Activated T-helper 17 cell treated with anti-CD3 and anti-CD28 coated beads, Interleukin-2, amount 50 U/mL, for 72 hours (primary cell): ENCODE data around the gene WNT7A. TPM values are rescaled to one million over a fixed set of nuclear protein-coding genes. Genes with fewer than 3 reads are reported as not detected.
"Not testable (repeated sequence)": the region's sequence is repeated elsewhere in the genome, so short reads cannot be mapped to it uniquely, and the experiment has no call there.

Experiments
- ATAC-seq: fragments of 150-1000 bp; cut with Tn5 transposase; replicated peaks from 2 replicates; pipeline ENCODE4 v1.10.0; 2021; ENCODE audit warnings: mild to moderate bottlenecking, moderate library complexity
- H3K27ac Mint-ChIP-seq: one replicate; pipeline ENCODE4 v1.8.0; 2022; ENCODE audit warnings: mixed read lengths
- H3K27me3 Mint-ChIP-seq: one replicate; pipeline ENCODE4 v1.8.0; 2022; ENCODE audit warnings: mixed read lengths
- H3K36me3 Mint-ChIP-seq: one replicate; pipeline ENCODE4 v1.8.0; 2022; ENCODE audit warnings: low read depth, mild to moderate bottlenecking, mixed read lengths
- H3K4me1 Mint-ChIP-seq: one replicate; pipeline ENCODE4 v1.8.0; 2022; ENCODE audit warnings: mixed read lengths
- H3K4me3 Mint-ChIP-seq: one replicate; pipeline ENCODE4 v1.8.0; 2022; ENCODE audit warnings: mild to moderate bottlenecking, mixed read lengths
- H3K9me3 Mint-ChIP-seq: one replicate; pipeline ENCODE4 v1.8.0; 2022; ENCODE audit warnings: mixed read lengths
- total RNA-seq, 2 donors: library from RNA; stranded (reverse); gene quantifications; one replicate each; pipeline ENCODE4 v1.2.3, GENCODE V29; 2022

Gene WNT7A
- total RNA-seq, 2 donors from 2014 or later: 0.11 to 0.29 TPM

- peaks cover 38% of the 10 kb centered on the region for H3K4me1 Mint-ChIP-seq
- no peaks in the 10 kb centered on the region for H3K36me3 Mint-ChIP-seq
- H3K4me3 Mint-ChIP-seq: peak overlapping the region; percentile 79
- H3K27ac Mint-ChIP-seq: peak overlapping the region; percentile 95
- no peaks in the 10 kb centered on the region for H3K27me3 Mint-ChIP-seq
- no peaks in the 10 kb centered on the region for H3K9me3 Mint-ChIP-seq
- no peak for ATAC-seq
Observed at GRCh38 chr3:13865106-13865505, 14.8 kb downstream of the WNT7A start.

- H3K4me3 Mint-ChIP-seq: no peak overlapping the region
- no peaks in the 10 kb centered on the region for H3K27me3 Mint-ChIP-seq
- H3K27ac Mint-ChIP-seq: peak overlapping the region; percentile 95
- ATAC-seq: no peak
- peaks cover 36% of the 10 kb centered on the region for H3K4me1 Mint-ChIP-seq
- no peaks in the 10 kb centered on the region for H3K36me3 Mint-ChIP-seq
- no peaks in the 10 kb centered on the region for H3K9me3 Mint-ChIP-seq
Observed at GRCh38 chr3:13863965-13864595, 15.8 kb downstream of the WNT7A start.

DNA sequence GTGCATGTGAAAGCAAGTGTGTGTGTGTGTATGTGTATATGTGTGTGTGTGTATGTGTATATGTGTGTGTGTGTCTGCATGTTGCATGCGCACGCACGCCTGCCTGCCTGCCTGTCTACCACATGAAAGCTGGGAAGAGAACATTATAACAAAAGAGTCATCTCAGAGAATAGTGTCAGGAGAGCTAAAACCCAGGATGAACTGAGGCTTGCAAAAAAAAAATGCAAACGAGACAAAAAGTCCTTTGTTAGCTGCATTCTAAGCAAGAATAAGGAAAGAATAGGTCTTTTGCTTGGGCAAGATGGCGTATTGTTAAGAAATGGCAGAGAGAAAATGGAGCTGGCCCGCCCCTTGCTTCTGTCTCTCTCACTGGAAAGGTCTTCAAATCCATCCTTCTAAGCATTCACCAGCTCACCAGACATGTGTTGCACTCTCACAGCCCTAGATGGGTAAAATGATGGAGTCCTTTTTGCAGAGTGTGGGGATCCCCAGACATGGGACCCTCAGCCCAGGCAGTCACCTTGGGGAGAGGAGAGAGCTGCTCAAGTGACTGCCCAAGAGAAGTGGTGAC, 16.4 kb downstream of the WNT7A start:
- no peaks in the 10 kb centered on the region for H3K9me3 Mint-ChIP-seq
- no peaks in the 10 kb centered on the region for H3K36me3 Mint-ChIP-seq
- peak overlapping the region; percentile 95 for H3K27ac Mint-ChIP-seq
- peaks cover 29% of the 10 kb centered on the region for H3K4me1 Mint-ChIP-seq
- no peak for ATAC-seq
- H3K4me3 Mint-ChIP-seq: no peak overlapping the region
- no peaks in the 10 kb centered on the region for H3K27me3 Mint-ChIP-seq

- ATAC-seq: no peak
- Mint-ChIP-seq H3K4me1 (peaks cover 12% of the 10 kb centered on the region), H3K4me3 (no peak overlapping the region), H3K36me3 (no peaks in the 10 kb centered on the region), H3K9me3 (no peaks in the 10 kb centered on the region), H3K27me3 (no peaks in the 10 kb centered on the region), H3K27ac (peak overlapping the region; percentile 71)
Observed at GRCh38 chr3:13861461-13861860, 18.4 kb downstream of the WNT7A start.

GRCh38 chr3:13860001-13860400, 19.9 kb downstream of the WNT7A start:
- no peaks in the 10 kb centered on the region for H3K36me3 Mint-ChIP-seq
- no peaks in the 10 kb centered on the region for H3K9me3 Mint-ChIP-seq
- no peak overlapping the region for H3K4me3 Mint-ChIP-seq
- H3K27ac Mint-ChIP-seq: no peak overlapping the region
- no peaks in the 10 kb centered on the region for H3K27me3 Mint-ChIP-seq
- peaks cover 1% of the 10 kb centered on the region for H3K4me1 Mint-ChIP-seq
- no peak for ATAC-seq

DNA sequence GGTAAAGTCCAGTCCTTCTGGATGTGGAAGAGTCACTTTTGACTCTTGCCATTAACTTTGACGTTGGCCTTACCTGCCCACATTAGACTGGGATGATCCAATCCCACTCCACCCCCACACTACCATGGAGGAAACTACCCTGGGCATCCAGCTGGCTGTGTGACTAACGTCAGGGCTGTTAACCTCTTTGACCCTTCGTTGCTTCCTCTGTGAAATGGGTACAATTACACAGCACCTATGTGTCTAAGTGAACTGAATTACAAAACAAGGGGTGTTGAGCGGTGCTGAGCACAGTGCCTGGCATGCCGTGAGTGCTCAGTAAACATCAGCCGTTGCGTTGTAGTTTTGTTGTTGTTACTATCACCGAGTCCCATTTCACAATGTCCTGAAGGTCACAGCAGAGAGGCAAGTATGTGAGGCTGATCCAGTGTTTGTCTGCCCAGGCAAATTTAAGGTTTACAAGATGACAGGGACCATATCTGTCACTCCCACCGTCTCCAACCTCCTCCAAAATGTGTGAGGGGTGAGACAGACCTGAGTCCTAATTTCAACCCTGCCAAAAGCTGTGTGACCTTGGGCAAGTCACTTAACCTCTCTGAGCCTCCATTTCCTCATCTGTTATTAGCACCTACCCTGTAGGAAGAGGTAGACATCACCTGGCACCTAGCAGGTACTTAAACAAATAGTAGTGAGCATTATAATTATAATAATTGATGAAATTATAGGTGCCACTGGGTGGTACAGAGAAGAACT, 20.9 kb downstream of the WNT7A start:
- Mint-ChIP-seq H3K27me3 (no peaks in the 10 kb centered on the region), H3K27ac (no peak overlapping the region), H3K4me1 (no peaks in the 10 kb centered on the region), H3K4me3 (no peak overlapping the region), H3K9me3 (no peaks in the 10 kb centered on the region), H3K36me3 (no peaks in the 10 kb centered on the region)
- ATAC-seq: peak; percentile 30

DNA sequence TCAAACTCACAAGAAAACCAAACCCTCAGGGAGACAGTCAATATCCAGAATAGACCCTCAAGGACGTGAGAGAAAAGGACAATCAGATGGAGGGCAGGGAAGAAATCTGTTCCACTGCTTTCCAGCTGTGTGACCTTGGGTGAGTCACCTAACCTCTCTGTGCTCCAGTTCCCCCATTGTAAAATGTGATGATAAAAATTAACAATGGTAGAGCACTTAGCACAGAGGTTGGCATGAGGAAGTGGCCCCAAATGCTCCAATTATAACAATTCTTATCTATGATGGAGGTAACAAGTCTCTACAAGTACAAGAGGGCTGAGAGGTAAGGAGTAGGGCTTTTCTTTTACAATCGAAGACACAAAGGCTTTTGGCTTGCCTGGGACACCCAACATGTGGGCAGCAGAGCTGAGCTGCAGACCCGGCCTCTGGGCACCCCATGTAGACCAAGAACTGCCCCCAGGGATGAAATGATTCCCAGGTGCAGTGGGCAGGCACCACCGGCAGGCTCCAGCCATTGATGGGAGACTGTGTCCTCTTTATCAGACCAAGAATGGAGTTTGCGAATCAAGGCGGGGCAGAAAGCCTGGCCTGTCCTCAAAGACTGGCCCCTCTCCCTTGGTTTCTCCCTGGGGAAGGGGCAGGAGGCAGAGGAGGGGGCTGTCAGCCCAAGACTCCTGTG, 22.0 kb downstream of the WNT7A start:
- no peaks in the 10 kb centered on the region for H3K36me3 Mint-ChIP-seq
- peaks cover 11% of the 10 kb centered on the region for H3K4me1 Mint-ChIP-seq
- H3K4me3 Mint-ChIP-seq: no peak overlapping the region
- ATAC-seq: no peak
- no peaks in the 10 kb centered on the region for H3K9me3 Mint-ChIP-seq
- peak overlapping the region; percentile 27 for H3K27ac Mint-ChIP-seq
- no peaks in the 10 kb centered on the region for H3K27me3 Mint-ChIP-seq

- H3K27ac Mint-ChIP-seq: peak overlapping the region; percentile 27
- H3K4me1 Mint-ChIP-seq: peaks cover 12% of the 10 kb centered on the region
- not testable (repeated sequence) for H3K4me3 Mint-ChIP-seq, H3K36me3 Mint-ChIP-seq, ATAC-seq, H3K27me3 Mint-ChIP-seq, H3K9me3 Mint-ChIP-seq
Observed at GRCh38 chr3:13856628-13857027, 23.2 kb downstream of the WNT7A start.

GRCh38 chr3:13856006-13856405, 23.9 kb downstream of the WNT7A start:
- Mint-ChIP-seq H3K36me3 (no peaks in the 10 kb centered on the region), H3K27me3 (no peaks in the 10 kb centered on the region), H3K9me3 (no peaks in the 10 kb centered on the region), H3K4me3 (no peak overlapping the region), H3K4me1 (peaks cover 13% of the 10 kb centered on the region), H3K27ac (no peak overlapping the region)
- ATAC-seq: no peak

DNA sequence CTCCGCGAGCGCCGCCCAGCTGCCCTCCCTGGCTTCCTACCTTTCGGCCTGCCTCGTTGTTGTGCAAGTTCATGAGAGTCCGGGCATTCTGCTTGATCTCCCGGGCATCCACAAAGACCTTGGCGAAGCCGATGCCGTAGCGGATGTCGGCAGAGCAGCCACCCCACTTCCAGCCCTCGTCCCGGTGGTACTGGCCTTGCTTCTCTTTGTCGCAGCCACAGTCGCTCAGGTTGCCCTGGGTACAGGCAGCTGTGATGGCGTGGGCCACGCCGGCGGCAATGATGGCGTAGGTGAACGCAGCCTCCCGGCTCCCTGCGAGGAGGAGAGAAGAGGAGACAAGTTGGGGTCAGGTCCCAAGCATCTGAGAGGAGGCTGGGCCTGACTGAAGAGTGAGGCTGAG, 25.4 kb downstream of the WNT7A start:
- Mint-ChIP-seq H3K36me3 (no peaks in the 10 kb centered on the region), H3K4me1 (peaks cover 19% of the 10 kb centered on the region), H3K4me3 (no peak overlapping the region), H3K9me3 (no peaks in the 10 kb centered on the region), H3K27me3 (no peaks in the 10 kb centered on the region), H3K27ac (no peak overlapping the region)
- no peak for ATAC-seq

DNA sequence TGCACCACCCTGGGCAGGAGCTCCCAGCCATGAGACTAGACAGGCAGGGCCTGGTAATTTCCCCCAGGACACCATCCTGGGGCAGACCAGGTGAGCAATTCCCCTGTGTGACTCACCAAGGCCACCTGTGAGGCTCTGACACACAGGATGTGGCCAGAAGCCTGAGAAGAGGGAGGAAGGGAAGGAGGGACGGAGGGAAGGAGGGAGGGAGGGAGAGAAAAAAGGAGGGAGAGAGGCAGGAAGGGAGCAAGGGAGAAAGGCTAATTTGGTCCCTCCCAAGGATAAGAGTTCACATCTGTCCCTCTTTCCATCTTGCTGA, 25.9 kb downstream of the WNT7A start:
- H3K27ac Mint-ChIP-seq: peak overlapping the region; percentile 76
- ATAC-seq: peak; percentile 56
- H3K4me3 Mint-ChIP-seq: no peak overlapping the region
- H3K36me3 Mint-ChIP-seq: no peaks in the 10 kb centered on the region
- H3K27me3 Mint-ChIP-seq: no peaks in the 10 kb centered on the region
- H3K9me3 Mint-ChIP-seq: no peaks in the 10 kb centered on the region
- peaks cover 21% of the 10 kb centered on the region for H3K4me1 Mint-ChIP-seq

DNA sequence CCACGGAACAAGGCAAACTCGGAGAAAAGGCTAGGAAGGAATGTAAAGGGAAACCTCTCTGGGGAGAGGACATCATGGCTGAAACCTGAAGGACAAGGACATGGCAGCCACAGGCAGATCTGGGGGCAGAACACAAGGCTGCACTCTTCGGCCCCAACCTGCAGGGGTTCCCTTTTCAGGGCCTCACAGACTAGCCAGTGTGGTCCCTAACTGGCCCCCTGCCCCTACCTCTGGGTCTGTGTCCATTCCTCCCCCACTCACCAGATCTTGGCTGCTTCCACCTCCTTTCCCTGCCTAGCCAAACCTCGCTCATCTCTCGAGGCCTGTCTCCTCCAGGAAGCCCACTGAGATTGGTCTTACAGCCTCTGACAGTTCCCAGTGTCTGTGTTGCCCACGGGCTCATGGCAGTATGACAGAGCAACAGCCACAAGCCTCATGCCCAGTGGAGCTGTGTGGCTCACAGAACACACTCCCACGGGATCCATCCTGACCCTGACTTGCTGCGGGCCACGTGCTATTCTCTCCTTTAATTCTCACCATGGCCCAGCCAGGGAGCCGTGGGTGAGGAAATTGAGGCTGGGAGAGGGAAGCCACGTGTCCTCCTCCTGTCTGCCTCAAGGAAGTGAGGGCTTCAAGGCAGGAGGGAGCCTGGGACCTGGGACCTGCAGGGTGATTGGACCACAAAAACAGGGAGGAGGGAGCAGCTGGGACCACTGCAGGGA, 26.5 kb downstream of the WNT7A start:
- no peak for ATAC-seq
- Mint-ChIP-seq H3K27me3 (no peaks in the 10 kb centered on the region), H3K27ac (peak overlapping the region; percentile 76), H3K9me3 (no peaks in the 10 kb centered on the region), H3K36me3 (no peaks in the 10 kb centered on the region), H3K4me3 (no peak overlapping the region), H3K4me1 (peaks cover 21% of the 10 kb centered on the region)

DNA sequence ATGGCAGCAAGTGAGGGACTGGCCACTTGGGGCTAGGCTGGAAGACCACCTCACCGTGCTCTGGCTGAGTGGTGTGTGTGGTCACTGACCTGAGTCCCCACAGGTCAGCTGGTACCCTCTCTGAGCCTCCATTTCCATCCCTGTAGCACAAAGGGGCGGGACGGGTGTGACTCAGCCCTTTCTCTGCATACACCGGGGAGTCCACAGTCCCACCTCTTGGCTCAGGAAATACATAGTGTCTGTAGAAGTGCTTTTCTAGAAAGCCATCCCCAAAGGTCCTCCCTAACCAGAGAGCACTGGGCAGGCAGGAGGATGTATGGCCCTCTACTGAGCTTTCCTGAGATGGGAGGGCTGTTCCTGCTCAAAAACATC, 27.2 kb downstream of the WNT7A start:
- H3K4me1 Mint-ChIP-seq: peaks cover 21% of the 10 kb centered on the region
- H3K4me3 Mint-ChIP-seq: no peak overlapping the region
- H3K27ac Mint-ChIP-seq: peak overlapping the region; percentile 76
- H3K27me3 Mint-ChIP-seq: no peaks in the 10 kb centered on the region
- no peaks in the 10 kb centered on the region for H3K36me3 Mint-ChIP-seq
- H3K9me3 Mint-ChIP-seq: no peaks in the 10 kb centered on the region
- peak; percentile 43 for ATAC-seq

DNA sequence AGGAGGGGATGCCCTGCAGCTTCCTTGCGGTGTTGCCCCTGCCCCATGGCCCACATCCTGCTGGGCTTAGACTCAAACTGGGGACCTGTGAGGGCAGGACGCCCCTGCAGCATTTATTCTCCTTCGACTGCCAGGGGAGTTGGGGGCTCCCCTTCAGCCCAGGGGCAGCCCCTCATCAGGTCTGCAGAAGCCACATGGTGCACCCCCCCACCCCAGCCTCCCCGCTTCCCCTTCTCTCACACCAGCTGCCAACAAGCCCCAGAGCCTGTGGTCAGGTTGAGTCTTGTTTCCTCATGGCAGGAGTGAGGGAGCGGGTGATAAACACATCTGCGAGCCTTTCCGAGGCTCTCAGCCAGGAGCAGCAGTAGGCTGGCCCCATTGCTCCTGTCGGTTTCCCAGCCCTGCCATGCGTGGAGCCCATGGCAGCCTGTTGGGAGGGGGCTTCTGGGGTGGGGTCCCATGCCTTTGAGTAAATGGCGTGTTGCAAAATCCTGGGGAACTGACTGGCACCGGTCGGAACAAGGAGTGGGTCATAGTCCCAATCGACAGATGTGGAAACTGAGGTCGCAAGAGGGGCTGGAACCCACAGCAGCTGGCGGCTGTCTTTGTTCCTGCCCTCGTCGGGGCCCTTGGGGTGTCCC, 27.8 kb downstream of the WNT7A start:
- peaks cover 21% of the 10 kb centered on the region for H3K4me1 Mint-ChIP-seq
- H3K36me3 Mint-ChIP-seq: no peaks in the 10 kb centered on the region
- H3K4me3 Mint-ChIP-seq: no peak overlapping the region
- no peaks in the 10 kb centered on the region for H3K27me3 Mint-ChIP-seq
- peak; percentile 39 for ATAC-seq
- no peaks in the 10 kb centered on the region for H3K9me3 Mint-ChIP-seq
- H3K27ac Mint-ChIP-seq: peak overlapping the region; percentile 53
